ENCODE measurements around the gene TAF4B.
A peak's percentile ranks its signal among the peaks of the same experiment; 100 is the strongest.

Gene TAF4B

DNA sequence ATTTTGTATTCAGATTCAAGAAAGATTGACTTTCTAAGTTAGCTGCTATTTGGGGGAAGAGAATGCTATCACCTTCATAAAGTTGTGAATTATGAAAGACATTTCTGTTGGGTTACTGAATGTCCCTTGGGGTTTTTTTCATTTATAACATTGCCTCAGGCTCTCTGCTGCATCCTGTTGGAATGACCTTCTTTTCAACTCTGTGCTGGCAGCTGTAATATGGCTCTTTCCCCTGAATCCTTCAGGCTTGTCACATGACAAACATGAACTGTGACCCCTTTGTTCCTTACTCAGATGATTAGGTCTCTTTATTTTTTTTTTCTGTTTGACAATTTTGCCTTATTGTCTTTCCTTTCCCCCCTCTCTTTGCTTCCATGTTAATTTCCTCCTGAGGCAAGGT, 159.8 kb downstream of the TAF4B start:
- peak; percentile 79 for DNase-seq (ENCODE audit: low read depth)

DNA sequence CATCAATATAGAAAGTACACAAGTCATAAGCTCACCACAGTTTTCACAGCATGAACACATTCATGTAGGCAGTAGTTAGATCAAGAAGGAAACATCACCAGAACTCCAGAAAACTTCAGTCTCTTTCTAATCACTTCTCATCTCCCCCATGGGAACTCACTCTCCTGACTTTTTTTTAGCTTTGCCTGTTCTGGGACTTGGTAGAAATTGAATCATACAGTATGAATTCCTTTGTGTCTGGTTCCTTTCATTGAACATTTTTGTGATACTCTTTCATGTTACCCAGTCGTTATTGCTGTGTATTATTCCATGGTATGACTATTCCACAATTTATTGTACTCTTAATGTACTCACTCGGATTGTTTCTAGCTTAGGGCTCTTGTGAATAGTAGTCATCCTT, 160.2 kb downstream of the TAF4B start:
- no peak for DNase-seq (ENCODE audit: low read depth)

- no peak for DNase-seq (ENCODE audit: low read depth)
Measured at GRCh38 chr18:26394047-26394654, 167.9 kb downstream of the TAF4B start.

DNA sequence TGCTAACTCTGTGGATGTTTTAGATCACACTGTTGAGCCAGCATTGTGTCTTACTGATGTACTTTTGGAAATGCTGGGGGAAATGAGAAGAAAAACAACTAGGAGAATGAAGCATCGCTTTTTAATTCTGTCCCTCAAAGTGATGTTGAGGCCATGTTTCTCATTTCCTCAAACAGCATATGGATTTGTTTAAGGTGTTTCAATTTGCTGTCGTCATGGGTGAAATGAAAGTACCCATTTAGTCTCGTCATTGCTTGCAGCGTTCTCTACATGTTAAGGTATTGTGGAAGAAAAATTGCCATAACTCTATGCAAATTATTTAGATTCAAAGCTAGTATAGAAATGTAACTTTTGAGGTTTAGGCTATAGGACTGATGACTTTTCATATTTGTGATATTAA, 170.8 kb downstream of the TAF4B start:
- DNase-seq (ENCODE audit: low read depth) = no peak

DNA sequence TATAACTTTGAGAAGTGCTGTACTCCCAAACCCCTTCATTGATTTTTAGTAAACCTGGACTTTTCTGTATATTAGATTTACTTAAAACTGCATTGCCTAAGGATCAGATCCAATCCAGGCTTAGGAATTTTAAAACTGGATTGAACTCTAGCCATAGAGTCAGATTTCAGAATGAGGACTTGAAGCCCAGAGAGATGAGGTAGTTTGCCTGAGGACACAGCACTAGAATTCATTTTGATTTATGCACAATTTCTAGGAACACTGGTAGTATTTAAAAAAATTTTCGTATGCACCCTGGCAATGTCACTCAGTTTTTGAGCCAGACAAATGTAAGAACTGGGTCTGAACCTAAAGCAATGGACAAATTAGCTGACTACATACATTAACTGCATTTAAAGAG, 177.2 kb downstream of the TAF4B start:
- peak; percentile 34 for DNase-seq (ENCODE audit: low read depth)

- peak; percentile 37 for DNase-seq (ENCODE audit: low read depth)
Measured at GRCh38 chr18:26405190-26405801, 179.1 kb downstream of the TAF4B start.

DNA sequence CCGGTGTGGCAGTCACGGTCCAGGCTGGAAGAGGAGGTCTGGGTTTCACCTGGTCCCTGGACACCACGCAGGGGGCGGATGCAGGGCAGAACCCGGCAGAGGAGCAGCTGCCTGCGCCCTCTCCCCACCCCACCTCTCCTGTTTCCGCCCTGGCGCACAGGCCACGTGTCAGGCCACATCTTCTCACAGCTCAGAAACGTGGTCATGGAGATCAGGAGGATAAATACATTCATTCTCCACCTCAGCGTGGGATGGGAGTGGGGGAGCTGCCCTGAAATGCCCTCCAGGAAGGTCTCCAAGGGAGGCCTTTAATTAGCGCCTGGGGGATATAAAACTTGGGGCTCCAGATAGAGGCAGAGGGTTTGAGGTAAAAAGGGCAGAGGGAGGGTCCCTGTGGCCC, 180.1 kb downstream of the TAF4B start:
- no peak for DNase-seq (ENCODE audit: low read depth)

DNA sequence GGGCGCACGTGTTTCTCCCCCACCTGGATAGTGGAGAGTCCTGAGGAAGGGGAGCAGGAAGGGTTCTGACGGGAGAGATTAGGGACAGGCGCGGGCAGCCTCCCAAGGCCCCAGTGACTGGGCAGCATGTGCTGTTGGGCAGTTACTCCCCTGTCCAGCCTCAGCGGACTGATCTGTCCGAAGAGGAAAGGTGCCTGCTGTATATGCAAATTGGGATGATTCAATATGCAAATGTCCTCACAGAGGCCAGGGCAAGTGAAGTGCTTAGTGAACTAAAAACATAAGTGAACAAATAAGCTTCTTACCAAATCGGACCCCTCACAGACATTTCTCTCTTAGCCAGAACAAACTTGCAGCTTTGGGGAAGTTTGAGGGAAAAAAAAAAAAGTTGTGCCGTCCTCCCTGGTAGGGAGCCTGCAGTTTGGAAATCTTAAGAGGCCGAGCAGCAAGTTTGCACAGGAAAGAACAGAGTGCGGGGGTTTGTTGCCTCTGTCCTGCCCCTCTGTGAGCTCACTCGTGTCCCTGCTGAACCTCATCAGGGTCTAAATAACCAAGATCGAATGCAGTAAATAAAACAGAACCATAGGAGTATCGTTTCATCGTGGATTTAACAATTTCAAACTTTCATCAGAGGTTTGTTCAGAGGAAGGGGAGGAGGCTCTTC, 180.7 kb downstream of the TAF4B start:
- DNase-seq (ENCODE audit: low read depth) = no peak

DNA sequence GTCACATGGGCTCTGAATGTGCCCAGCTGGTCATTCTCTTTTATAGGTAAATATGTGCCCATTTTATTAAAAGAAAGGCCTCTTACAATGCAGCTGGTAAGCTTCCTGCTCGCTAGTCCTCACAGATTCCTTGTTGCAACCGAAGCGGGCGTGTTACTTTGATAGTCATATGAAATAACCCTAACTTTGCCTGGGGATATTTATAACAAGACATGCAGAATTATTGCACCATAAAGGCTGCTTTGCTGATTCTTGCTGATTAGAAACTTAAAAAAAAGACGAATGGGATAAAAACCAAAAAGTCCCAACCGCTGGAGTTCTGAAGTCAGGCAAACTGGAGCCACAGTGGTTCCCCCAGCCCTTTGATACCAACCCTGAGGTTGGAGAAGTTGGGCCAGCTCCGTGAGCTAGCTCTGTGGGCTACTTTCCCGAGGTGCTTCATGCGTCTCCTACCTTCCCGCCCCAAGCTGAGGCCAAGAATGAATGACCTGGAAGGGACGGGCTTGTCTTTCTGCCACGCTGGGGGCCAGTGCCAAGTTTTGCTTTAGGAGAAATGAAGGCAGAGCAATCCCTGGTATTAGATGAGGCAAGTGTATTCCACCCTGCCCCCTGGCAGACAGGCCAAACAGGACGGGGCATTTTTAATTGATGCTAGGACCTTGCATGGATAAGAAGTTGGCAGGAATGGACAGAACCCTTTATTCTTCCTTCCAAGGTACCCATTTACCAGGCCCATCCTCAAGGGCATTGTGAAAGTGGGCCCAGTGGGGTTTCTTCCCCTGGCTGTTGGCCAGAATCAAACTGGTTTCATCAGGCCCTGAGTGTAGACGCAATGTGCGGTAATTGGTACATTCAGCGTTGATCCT, 181.7 kb downstream of the TAF4B start:
- peak; percentile 53 for DNase-seq (ENCODE audit: low read depth)

DNA sequence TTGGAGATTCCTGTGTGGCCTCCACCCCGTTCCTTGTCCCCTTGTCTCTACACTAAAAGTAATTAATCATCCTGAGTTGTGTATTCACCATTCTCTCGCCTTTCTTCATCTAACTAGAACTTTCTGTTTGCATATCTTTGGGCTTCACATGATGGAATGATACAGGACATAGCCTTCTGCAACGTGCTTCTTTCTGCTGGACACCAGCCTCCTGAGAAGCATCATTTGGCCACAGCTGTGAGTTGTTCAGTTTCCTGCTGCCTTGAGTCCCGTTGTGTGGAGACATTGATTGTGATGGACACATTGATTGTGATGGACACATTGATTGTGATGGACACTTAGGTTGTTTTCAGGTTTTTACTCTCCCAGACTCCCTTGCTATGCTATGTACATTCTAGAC, 182.8 kb downstream of the TAF4B start:
- no peak for DNase-seq (ENCODE audit: low read depth)

- no peak for DNase-seq (ENCODE audit: low read depth)
Measured at GRCh38 chr18:26414901-26415440, 188.7 kb downstream of the TAF4B start.

- no peak for DNase-seq (ENCODE audit: low read depth)
Measured at GRCh38 chr18:26415631-26416030, 189.4 kb downstream of the TAF4B start.

GRCh38 chr18:26416652-26417150, 190.5 kb downstream of the TAF4B start:
- DNase-seq (ENCODE audit: low read depth) = no peak

DNA sequence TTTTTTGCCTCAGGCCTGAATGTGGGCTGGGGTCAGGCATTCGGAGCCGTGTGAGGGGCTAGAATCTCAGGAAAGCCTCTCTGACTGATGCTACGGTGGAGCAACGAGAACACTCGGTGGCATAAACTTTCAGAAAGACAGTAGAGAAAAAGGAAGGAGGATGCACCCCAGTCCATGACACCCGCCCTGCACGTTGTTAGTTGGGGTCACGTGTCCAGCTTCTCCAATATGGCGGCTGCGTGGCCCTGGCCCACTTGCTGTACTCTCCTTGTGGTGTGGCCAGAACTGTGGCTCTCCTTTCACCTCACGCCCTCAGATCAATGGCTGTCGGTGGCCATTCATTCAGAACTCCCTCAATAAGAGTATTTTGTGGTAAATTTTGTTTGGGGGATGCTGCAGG, 190.9 kb downstream of the TAF4B start:
- DNase-seq (ENCODE audit: low read depth) = no peak

- DNase-seq (ENCODE audit: low read depth) = no peak
Measured at GRCh38 chr18:26418225-26418624, 192.0 kb downstream of the TAF4B start.

DNA sequence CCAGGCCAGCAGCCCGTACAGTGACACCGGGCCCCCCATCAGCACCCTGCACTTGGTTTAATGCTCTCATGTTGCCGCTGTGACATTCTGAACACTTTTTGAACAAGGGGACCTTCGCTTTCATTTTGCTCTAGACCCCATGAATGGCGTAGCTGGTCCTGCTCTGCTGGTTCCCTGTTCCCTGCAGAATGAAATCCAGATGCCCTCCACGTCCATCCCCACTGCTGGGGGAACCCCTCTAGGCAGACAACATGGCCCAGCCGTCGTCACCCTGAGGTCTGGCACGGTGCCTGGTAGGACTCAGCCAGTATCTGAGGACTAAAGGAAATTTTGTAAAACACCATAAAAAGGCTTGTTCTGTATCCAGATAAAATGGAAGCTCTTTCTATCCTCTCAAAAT, 193.5 kb downstream of the TAF4B start:
- no peak for DNase-seq (ENCODE audit: low read depth)

GRCh38 chr18:26421503-26421902, 195.3 kb downstream of the TAF4B start:
- DNase-seq (ENCODE audit: low read depth) = no peak

DNA sequence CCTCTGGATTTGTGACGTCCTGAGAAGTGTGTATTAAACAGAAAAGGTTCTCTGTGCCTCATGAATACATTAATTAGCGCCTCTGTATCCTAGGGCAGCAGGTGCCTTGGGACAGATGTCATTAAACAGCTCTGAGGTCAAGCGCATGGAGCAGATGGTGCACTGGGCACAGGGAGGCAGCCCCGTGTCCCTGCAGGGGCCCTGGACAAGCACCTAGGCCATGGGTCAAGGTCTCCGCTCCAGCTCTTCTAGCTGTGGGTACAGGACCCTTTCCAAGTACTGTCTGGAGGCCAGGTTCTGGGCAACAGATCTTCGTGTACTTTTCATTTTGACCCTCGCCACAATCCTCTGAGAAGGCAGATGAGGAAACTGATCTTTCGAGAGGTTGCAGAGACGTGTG, 195.7 kb downstream of the TAF4B start:
- DNase-seq (ENCODE audit: low read depth) = no peak

- DNase-seq (ENCODE audit: low read depth) = no peak
Measured at GRCh38 chr18:26422472-26423162, 196.4 kb downstream of the TAF4B start.

- no peak for DNase-seq (ENCODE audit: low read depth)
Measured at GRCh38 chr18:26424428-26425147, 198.3 kb downstream of the TAF4B start.

DNA sequence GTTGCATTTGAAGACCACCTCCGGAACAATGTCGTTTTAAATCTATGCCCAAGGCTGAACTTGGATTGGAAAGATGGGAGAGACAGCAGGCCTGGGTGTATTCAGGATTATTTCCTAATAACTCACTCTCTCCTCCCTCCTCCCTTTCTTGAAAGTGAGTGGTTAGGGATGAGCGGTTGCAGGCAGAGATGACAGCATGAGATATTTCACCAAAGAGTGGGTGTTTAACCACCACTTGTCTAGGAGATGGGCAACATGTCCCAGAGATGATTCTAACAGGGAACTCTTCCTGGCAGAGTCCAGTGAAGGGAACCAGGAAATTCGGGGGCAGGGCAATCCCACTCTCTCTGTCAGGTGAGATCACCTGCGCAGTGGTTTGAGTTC, 198.9 kb downstream of the TAF4B start:
- DNase-seq (ENCODE audit: low read depth) = no peak

Data from fibroblast of gingiva (primary cell).